GM23338 (cell line): Measurements from ENCODE around the gene ADD1. TPM values are rescaled to one million over a fixed set of nuclear protein-coding genes. Genes with fewer than 3 reads are reported as not detected.

ENCODE experiments used
- ATAC-seq: fragments of 200-7000 bp; cut with Tn5 transposase; 3 replicates; pipeline ENCODE4 v1.9.1; 2020
- DNase-seq: peaks from one replicate; pipeline ENCODE4 v3.0.0-alpha.2; 2015; ENCODE audit warnings: low spot score
- H2AFZ ChIP-seq: fragments of 200-600 bp; sonication (generic); 2 replicates; pipeline ENCODE4 v1.8.0; 2016; ENCODE audit warnings: antibody characterized with exemption, mild to moderate bottlenecking, moderate library complexity
- H3F3A ChIP-seq: fragments of 200-600 bp; sonication (generic); replicated peaks from 2 replicates; pipeline ENCODE4 v1.8.0; 2017; ENCODE audit warnings: antibody characterized with exemption, mixed run types, low read depth
- H3K27ac ChIP-seq: fragments of 200-600 bp; sonication (generic); 2 replicates; pipeline ENCODE4 v1.6.1; 2016; ENCODE audit warnings: low read depth
- H3K27me3 ChIP-seq: fragments of 200-600 bp; sonication (generic); 2 replicates; pipeline ENCODE4 v1.8.0; 2016; ENCODE audit warnings: mild to moderate bottlenecking, mixed run types, moderate library complexity; ENCODE audit not compliant: insufficient read depth
- H3K36me3 ChIP-seq: fragments of 200-600 bp; sonication (generic); 2 replicates; pipeline ENCODE4 v1.8.0; 2016; ENCODE audit warnings: mild to moderate bottlenecking; ENCODE audit not compliant: insufficient read depth
- H3K4me1 ChIP-seq: fragments of 200-600 bp; sonication (generic); 2 replicates; pipeline ENCODE4 v1.8.0; 2016; ENCODE audit warnings: mild to moderate bottlenecking, moderate library complexity; ENCODE audit not compliant: insufficient read depth
- H3K4me2 ChIP-seq: fragments of 200-600 bp; sonication (generic); 2 replicates; pipeline ENCODE4 v1.7.1; 2017; ENCODE audit warnings: mixed run types
- H3K4me3 ChIP-seq: fragments of 200-600 bp; sonication (generic); 2 replicates; pipeline ENCODE4 v1.6.1; 2016; ENCODE audit warnings: mixed run types
- H3K79me2 ChIP-seq: fragments of 200-600 bp; sonication (generic); replicated peaks from 2 replicates; pipeline ENCODE4 v1.8.0; 2017; ENCODE audit warnings: mild to moderate bottlenecking; ENCODE audit not compliant: insufficient read depth
- H3K9me2 ChIP-seq: fragments of 200-600 bp; sonication (generic); 2 replicates; pipeline ENCODE4 v1.8.0; 2017; ENCODE audit not compliant: insufficient read depth
- H4K20me1 ChIP-seq: fragments of 200-600 bp; sonication (generic); replicated peaks from 2 replicates; pipeline ENCODE4 v1.8.0; 2017; ENCODE audit warnings: mild to moderate bottlenecking; ENCODE audit not compliant: insufficient read depth
- H3K27ac Mint-ChIP-seq: 2 replicates; pipeline ENCODE4 v1.8.0; 2020; ENCODE audit warnings: inconsistent platforms, mild to moderate bottlenecking, moderate library complexity, mixed read lengths
- H3K27me3 Mint-ChIP-seq: 3 replicates; pipeline ENCODE4 v1.8.0; 2022; ENCODE audit warnings: low read depth, mild to moderate bottlenecking, moderate library complexity, mixed read lengths, inconsistent platforms; ENCODE audit not compliant: insufficient read depth, poor library complexity
- H3K36me3 Mint-ChIP-seq: 3 replicates; pipeline ENCODE4 v1.8.0; 2021; ENCODE audit warnings: low read depth, mild to moderate bottlenecking, inconsistent platforms, moderate library complexity, mixed read lengths
- H3K4me1 Mint-ChIP-seq: 3 replicates; pipeline ENCODE4 v1.8.0; 2020; ENCODE audit warnings: mild to moderate bottlenecking, inconsistent platforms, mixed read lengths
- H3K4me3 Mint-ChIP-seq: 3 replicates; pipeline ENCODE4 v1.8.0; 2021; ENCODE audit warnings: moderate library complexity, mild to moderate bottlenecking, inconsistent platforms, mixed read lengths
- H3K9me3 Mint-ChIP-seq: 3 replicates; pipeline ENCODE4 v1.8.0; 2020; ENCODE audit warnings: moderate library complexity, mild to moderate bottlenecking, inconsistent platforms, mixed read lengths
- CREB1 ChIP-seq: fragments of 250-450 bp; sonication (Bioruptor Pico); IDR thresholded peaks from 2 replicates; pipeline ENCODE4 v1.5.0; 2020; ENCODE audit warnings: low read depth, mild to moderate bottlenecking, moderate library complexity
- ETS1 ChIP-seq: IDR thresholded peaks from 2 replicates; pipeline ENCODE4 v1.6.1; 2016; ENCODE audit warnings: antibody characterized with exemption
- EZH2 ChIP-seq: fragments of 200-600 bp; sonication (generic); IDR thresholded peaks from one replicate; pipeline ENCODE4 v1.8.0; 2017; ENCODE audit warnings: antibody characterized with exemption, mild to moderate bottlenecking, low read depth; ENCODE audit not compliant: unreplicated experiment
- EZH2phosphoT487 ChIP-seq: fragments of 200-600 bp; sonication (generic); IDR thresholded peaks from one replicate; pipeline ENCODE4 v1.8.1; 2018; ENCODE audit warnings: antibody characterized with exemption; ENCODE audit not compliant: unreplicated experiment
- JUNB ChIP-seq: IDR thresholded peaks from one replicate; pipeline ENCODE4 v1.6.1; 2016; ENCODE audit warnings: antibody characterized with exemption; ENCODE audit not compliant: unreplicated experiment
- STAT1 ChIP-seq: IDR thresholded peaks from one replicate; pipeline ENCODE4 v1.6.1; 2016; ENCODE audit warnings: antibody characterized with exemption; ENCODE audit not compliant: unreplicated experiment
- ZNF114 ChIP-seq: fragments of 250-450 bp; sonication (Bioruptor Pico); IDR thresholded peaks from 2 replicates; pipeline ENCODE4 v1.5.0; 2020; ENCODE audit warnings: mild to moderate bottlenecking, moderate library complexity
- ZNF331 ChIP-seq: fragments of 250-450 bp; sonication (Bioruptor Pico); IDR thresholded peaks from 2 replicates; pipeline ENCODE4 v1.5.0; 2020; ENCODE audit warnings: low read depth, mild to moderate bottlenecking, moderate library complexity
- ZNF462 ChIP-seq: fragments of 250-450 bp; sonication (Bioruptor Pico); IDR thresholded peaks from 2 replicates; pipeline ENCODE4 v1.5.0; 2020; ENCODE audit warnings: mild to moderate bottlenecking, moderate library complexity
- polyA plus RNA-seq: library from polyadenylated mRNA; unstranded; fragments of >200 nt; fragmentation: Nextera tagmentation; extraction: Ambion mirVana; gene quantifications from 2 replicates; pipeline ENCODE4 v1.2.1, GENCODE V29; 2016
- total RNA-seq: library from RNA; depleted of rRNA; stranded (reverse); fragments of >200 nt; shearing (Covaris generic); gene quantifications from 2 replicates; pipeline ENCODE4 v1.2.3, GENCODE V29; 2014

ADD1 gene
- total and polyA plus RNA-seq, 2 experiments from 2014 or later = 126 to 144 TPM

GRCh38 chr4:2832981-2833670 is 10.5 kb upstream of the ADD1 start:
- Mint-ChIP-seq H3K4me3 (no peak overlapping the region), H3K9me3 (no peaks in the 10 kb centered on the region), H3K27ac (no peak overlapping the region), H3K36me3 (peaks cover 27% of the 10 kb centered on the region; the same call in 2 of the 3 replicates), H3K4me1 (peaks cover 13% of the 10 kb centered on the region), H3K27me3 (peaks cover 4% of the 10 kb centered on the region)
- no peak for ATAC-seq
- H3K4me3 ChIP-seq = no peak overlapping the region
- H2AFZ ChIP-seq = no peak overlapping the region
- 0 out of 2 replicates have a peak, but pooled peaks cover 5% of the 10 kb centered on the region for H3F3A ChIP-seq
- TF ChIP-seq ZNF462 = no peak
- TF ChIP-seq EZH2 = no peak
- TF ChIP-seq ETS1 = no peak
- TF ChIP-seq CREB1 (CRISPR knock-in tag) = no peak
- TF ChIP-seq EZH2phosphoT487 = no peak
- TF ChIP-seq STAT1 = no peak
- TF ChIP-seq ZNF114 (CRISPR knock-in tag) = no peak
- no peak for TF ChIP-seq ZNF331
- no peak for TF ChIP-seq JUNB
- no peak for DNase-seq
- no peak overlapping the region for H3K4me2 ChIP-seq
- peaks cover 16% of the 10 kb centered on the region for H3K4me1 ChIP-seq
- no peaks in the 10 kb centered on the region for H3K36me3 ChIP-seq
- no peak overlapping the region for H3K27ac ChIP-seq
- H3K9me2 ChIP-seq = no peaks in the 10 kb centered on the region
- no peaks in the 10 kb centered on the region for H3K27me3 ChIP-seq
- H4K20me1 ChIP-seq = no peaks in the 10 kb centered on the region
- H3K79me2 ChIP-seq = no peaks in the 10 kb centered on the region
